Gastroesophageal sphincter (tissue), 3 donors: Measurements from ENCODE around the gene C19orf25.

Experiments
- EP300 ChIP-seq: sonication (generic); formaldehyde crosslinking; IDR thresholded peaks from one replicate; pipeline ENCODE4 v1.6.1; 2017; ENCODE audit warnings: antibody characterized with exemption, mild to moderate bottlenecking
- POLR2A ChIP-seq, 2 donors: fragments of 450-650 bp; IDR thresholded peaks; one replicate each; pipeline ENCODE4 v1.6.1; 2017; ENCODE audit warnings: antibody characterized with exemption in 2 of 2, mild to moderate bottlenecking in 2 of 2, moderate library complexity in 1 of 2
- POLR2AphosphoS5 ChIP-seq: sonication (generic); formaldehyde crosslinking; IDR thresholded peaks from one replicate; pipeline ENCODE4 v1.6.1; 2017; ENCODE audit warnings: antibody characterized with exemption
- TF ChIP-seq, protein P1 (sequence below), 4 experiments: fragments of 200-600 bp in 2 of 4; fragments of 450-650 bp in 2 of 4; sonication (generic) in 1 of 4; IDR thresholded peaks; one replicate each; pipeline ENCODE4 v1.5.1; 2017 to 2019; ENCODE audit warnings: antibody characterized with exemption in 4 of 4, mild to moderate bottlenecking in 2 of 4, moderate library complexity in 2 of 4

DNA sequence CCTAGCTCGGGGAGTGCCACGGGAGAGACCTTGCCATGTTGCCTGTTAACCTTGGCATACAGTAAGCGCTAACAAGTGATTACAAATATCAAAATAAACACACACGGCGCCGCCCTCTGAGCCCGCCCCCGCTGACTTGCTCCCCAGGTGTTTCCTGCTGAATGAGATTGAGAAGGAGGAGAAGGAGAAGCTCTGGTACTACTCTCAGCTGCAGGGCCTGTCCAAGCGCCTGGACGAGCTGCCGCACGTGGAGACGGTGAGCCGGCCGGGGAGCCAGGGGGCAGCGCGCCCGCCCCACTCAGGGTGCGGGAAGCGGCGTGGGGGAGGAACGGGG lies 24.0 kb downstream of the C19orf25 start:
- TF ChIP-seq POLR2A (IDR thresholded peaks at IDR 0.05): no peak
- TF ChIP-seq, protein P1, sequence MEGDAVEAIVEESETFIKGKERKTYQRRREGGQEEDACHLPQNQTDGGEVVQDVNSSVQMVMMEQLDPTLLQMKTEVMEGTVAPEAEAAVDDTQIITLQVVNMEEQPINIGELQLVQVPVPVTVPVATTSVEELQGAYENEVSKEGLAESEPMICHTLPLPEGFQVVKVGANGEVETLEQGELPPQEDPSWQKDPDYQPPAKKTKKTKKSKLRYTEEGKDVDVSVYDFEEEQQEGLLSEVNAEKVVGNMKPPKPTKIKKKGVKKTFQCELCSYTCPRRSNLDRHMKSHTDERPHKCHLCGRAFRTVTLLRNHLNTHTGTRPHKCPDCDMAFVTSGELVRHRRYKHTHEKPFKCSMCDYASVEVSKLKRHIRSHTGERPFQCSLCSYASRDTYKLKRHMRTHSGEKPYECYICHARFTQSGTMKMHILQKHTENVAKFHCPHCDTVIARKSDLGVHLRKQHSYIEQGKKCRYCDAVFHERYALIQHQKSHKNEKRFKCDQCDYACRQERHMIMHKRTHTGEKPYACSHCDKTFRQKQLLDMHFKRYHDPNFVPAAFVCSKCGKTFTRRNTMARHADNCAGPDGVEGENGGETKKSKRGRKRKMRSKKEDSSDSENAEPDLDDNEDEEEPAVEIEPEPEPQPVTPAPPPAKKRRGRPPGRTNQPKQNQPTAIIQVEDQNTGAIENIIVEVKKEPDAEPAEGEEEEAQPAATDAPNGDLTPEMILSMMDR (IDR thresholded peaks at IDR 0.05): no peak
- TF ChIP-seq EP300: no peak
- TF ChIP-seq POLR2AphosphoS5: no peak
